ENCODE data around the gene ZBTB8OS.

ZBTB8OS gene

DNA sequence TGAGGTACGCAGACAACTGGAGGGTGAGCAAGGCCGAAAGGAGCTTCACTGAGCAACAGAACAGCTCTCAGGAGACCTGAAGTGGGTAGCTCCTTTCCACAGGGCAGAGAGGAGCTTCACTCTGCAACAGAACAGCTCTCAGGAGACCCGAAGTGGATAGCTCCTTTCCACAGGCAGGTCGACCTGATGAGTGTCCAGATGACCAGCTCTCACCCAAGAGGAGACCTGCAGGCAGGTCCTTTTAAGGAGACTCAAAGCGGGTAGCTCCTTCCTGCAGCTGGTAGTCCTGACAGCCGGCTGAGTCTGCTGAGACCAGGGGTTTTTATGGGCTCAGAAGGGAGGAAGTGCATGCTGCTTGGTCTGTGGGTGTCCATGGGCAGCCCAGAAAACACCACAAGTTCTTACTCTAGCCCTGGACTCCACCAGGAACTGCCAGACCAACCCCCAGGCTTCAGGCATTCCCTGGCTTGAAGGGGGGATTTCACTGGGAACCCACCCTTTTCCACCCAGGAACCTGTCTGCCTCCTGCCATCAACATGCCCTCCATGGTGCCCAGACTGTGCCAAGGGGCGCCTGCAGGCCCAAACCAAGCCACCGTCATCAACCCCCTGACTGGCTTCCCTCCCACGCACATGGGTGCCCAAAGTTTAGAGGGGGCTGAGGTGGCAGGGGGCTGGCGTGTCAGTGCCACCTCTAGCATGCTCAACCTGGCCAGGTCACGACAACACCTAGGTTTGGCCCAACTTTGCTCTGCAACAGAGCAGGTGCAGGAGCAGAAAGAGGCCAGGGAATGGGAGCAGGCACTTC, 43.6 kb downstream of the ZBTB8OS start:
- TF ChIP-seq, protein P1, sequence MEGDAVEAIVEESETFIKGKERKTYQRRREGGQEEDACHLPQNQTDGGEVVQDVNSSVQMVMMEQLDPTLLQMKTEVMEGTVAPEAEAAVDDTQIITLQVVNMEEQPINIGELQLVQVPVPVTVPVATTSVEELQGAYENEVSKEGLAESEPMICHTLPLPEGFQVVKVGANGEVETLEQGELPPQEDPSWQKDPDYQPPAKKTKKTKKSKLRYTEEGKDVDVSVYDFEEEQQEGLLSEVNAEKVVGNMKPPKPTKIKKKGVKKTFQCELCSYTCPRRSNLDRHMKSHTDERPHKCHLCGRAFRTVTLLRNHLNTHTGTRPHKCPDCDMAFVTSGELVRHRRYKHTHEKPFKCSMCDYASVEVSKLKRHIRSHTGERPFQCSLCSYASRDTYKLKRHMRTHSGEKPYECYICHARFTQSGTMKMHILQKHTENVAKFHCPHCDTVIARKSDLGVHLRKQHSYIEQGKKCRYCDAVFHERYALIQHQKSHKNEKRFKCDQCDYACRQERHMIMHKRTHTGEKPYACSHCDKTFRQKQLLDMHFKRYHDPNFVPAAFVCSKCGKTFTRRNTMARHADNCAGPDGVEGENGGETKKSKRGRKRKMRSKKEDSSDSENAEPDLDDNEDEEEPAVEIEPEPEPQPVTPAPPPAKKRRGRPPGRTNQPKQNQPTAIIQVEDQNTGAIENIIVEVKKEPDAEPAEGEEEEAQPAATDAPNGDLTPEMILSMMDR (conservative IDR thresholded peaks at IDR 0.05; ENCODE audit: low read depth, low read length): no peak
- no peak overlapping the region for H3K4me3 ChIP-seq (ENCODE audit: low read depth, low read length)
- no peak for DNase-seq (ENCODE audit: low read depth)

DNA sequence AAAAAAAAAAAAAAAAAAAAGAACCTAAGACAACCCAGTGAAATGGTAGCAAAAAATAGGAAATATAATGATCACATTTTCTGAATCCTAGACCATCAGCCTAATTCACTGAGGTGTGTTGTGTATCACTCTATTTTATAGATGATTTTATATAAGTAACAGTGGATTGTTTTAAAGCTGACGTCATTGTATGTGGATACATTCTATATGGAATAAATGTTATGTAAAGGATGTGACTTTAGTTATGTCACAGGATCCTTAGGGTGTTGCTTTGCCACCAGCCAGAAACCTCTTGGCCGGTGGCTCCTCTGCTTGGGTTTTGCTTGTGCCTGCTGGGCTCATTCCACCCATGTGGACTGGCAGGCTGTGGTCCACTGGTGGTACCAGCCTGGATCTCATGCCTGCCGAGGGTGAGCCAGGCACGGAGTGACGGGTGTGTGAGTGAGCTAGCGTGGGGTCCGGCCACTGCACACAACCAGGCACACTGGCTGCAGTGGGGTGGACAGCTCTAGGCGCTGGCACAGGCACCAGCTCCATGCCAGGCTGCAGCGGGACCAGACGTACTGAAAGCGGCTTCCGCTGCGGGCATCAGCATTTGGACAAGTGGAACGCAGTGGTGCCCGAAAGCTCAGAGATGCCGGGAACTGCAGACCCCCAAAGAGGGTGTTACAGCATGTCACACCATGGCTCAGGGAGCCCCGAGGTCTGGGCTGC, 44.5 kb downstream of the ZBTB8OS start:
- DNase-seq (ENCODE audit: low read depth): no peak
- TF ChIP-seq, protein P1 (conservative IDR thresholded peaks at IDR 0.05; ENCODE audit: low read depth, low read length): no peak
- no peak overlapping the region for H3K4me3 ChIP-seq (ENCODE audit: low read depth, low read length)

- no peak overlapping the region for H3K4me3 ChIP-seq (ENCODE audit: low read depth, low read length)
- no peak for DNase-seq (ENCODE audit: low read depth)
- TF ChIP-seq, protein P1 (conservative IDR thresholded peaks at IDR 0.05; ENCODE audit: low read depth, low read length): no peak
Observed at GRCh38 chr1:32600034-32600433, 50.3 kb downstream of the ZBTB8OS start.

GRCh38 chr1:32592943-32593342, 57.4 kb downstream of the ZBTB8OS start:
- peak; percentile 23 for DNase-seq (ENCODE audit: low read depth)
- TF ChIP-seq, protein P1 (conservative IDR thresholded peaks at IDR 0.05; ENCODE audit: low read depth, low read length): no peak
- no peak overlapping the region for H3K4me3 ChIP-seq (ENCODE audit: low read depth, low read length)

GRCh38 chr1:32580348-32581017, 69.9 kb downstream of the ZBTB8OS start:
- TF ChIP-seq, protein P1 (conservative IDR thresholded peaks at IDR 0.05; ENCODE audit: low read depth, low read length): no peak
- no peak for DNase-seq (ENCODE audit: low read depth)
- H3K4me3 ChIP-seq (ENCODE audit: low read depth, low read length): no peak overlapping the region
